Measurements from ENCODE around the gene YARS2.

GRCh38 chr12:32777691-32778175 lies 22.0 kb upstream of the YARS2 start:
- TF ChIP-seq TAF1 (IDR thresholded peaks at IDR 0.05; ENCODE audit: borderline replicate concordance, insufficient read depth, low read length), result no peak
- no peak for TF ChIP-seq POLR2AphosphoS5 (IDR thresholded peaks at IDR 0.05; ENCODE audit: low read depth, low read length)
- TF ChIP-seq REST (IDR thresholded peaks at IDR 0.05; ENCODE audit: insufficient read depth in 1 of 2, low read depth in 2 of 2, low read length in 2 of 2), result no peak
- no peak for TF ChIP-seq SIN3A (IDR thresholded peaks at IDR 0.05; ENCODE audit: borderline replicate concordance, insufficient read depth, low read length)
